OCI-LY1 (cell line): ENCODE results near the gene TSPAN32.

Experiments
- EZH2 ChIP-seq: fragments of 200-600 bp; sonication (generic), shearing (Covaris generic); IDR thresholded peaks from 2 replicates; pipeline ENCODE4 v1.8.0; 2017; ENCODE audit warnings: borderline replicate concordance, mixed run types, mild to moderate bottlenecking, antibody characterized with exemption, low read length, moderate library complexity, mixed read lengths
- TF ChIP-seq, protein P1 (sequence below): fragments of 200-600 bp; sonication (generic), shearing (Covaris generic); IDR thresholded peaks from 2 replicates; pipeline ENCODE4 v1.5.1; 2017; ENCODE audit warnings: mild to moderate bottlenecking, antibody characterized with exemption, low read length, moderate library complexity, mixed read lengths

DNA sequence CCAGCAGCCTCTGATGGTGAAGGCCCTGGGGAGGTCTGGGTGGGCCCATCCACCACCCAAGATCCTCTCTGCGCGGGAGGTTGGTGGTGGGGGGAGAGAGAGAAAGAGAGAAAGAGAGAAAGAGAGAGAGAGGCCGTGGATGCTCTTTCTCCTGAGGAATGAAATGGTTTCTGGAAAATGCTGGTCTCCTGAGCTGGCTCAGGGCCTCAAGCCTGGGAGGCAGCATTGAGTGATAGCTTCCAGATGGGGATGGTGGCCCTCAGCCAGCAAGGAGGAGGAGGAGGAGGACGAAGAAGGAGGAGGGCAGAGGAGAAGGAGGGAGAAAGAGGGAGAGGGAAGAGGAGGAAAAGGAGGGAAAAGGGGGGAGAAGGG lies 4.6 kb downstream of the TSPAN32 start:
- TF ChIP-seq, protein P1, sequence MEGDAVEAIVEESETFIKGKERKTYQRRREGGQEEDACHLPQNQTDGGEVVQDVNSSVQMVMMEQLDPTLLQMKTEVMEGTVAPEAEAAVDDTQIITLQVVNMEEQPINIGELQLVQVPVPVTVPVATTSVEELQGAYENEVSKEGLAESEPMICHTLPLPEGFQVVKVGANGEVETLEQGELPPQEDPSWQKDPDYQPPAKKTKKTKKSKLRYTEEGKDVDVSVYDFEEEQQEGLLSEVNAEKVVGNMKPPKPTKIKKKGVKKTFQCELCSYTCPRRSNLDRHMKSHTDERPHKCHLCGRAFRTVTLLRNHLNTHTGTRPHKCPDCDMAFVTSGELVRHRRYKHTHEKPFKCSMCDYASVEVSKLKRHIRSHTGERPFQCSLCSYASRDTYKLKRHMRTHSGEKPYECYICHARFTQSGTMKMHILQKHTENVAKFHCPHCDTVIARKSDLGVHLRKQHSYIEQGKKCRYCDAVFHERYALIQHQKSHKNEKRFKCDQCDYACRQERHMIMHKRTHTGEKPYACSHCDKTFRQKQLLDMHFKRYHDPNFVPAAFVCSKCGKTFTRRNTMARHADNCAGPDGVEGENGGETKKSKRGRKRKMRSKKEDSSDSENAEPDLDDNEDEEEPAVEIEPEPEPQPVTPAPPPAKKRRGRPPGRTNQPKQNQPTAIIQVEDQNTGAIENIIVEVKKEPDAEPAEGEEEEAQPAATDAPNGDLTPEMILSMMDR = no peak
- no peak for TF ChIP-seq EZH2
